Mesendoderm (in vitro differentiated cells): ENCODE data around the gene APBA2.

Experiments
- DNase-seq: peaks from one replicate; pipeline ENCODE4 v3.0.0; 2013
- H2AK5ac ChIP-seq: 2 replicates; pipeline ENCODE4 v1.6.1; 2013; ENCODE audit warnings: low read length, inconsistent platforms
- H2BK120ac ChIP-seq: 2 replicates; pipeline ENCODE4 v1.6.1; 2013; ENCODE audit warnings: low read depth, mild to moderate bottlenecking, low read length, moderate library complexity, mixed read lengths
- H2BK15ac ChIP-seq: replicated peaks from 2 replicates; pipeline ENCODE4 v1.6.1; 2013; ENCODE audit warnings: low read depth, mild to moderate bottlenecking, moderate library complexity
- H2BK5ac ChIP-seq: 2 replicates; pipeline ENCODE4 v1.6.1; 2013; ENCODE audit warnings: low read length, inconsistent platforms
- H3K18ac ChIP-seq: 2 replicates; pipeline ENCODE4 v1.6.1; 2013; ENCODE audit warnings: mild to moderate bottlenecking, low read length, mixed read lengths
- H3K23ac ChIP-seq: one replicate; pipeline ENCODE4 v1.6.1; 2013; ENCODE audit warnings: low read length
- H3K27ac ChIP-seq: 2 replicates; pipeline ENCODE4 v1.5.1; 2013; ENCODE audit warnings: low read depth, mild to moderate bottlenecking, inconsistent platforms, low read length, moderate library complexity
- H3K27me3 ChIP-seq: 2 replicates; pipeline ENCODE4 v1.6.1; 2013; ENCODE audit warnings: low read length, control low read depth, mild to moderate bottlenecking, inconsistent platforms; ENCODE audit not compliant: insufficient read depth, poor library complexity
- H3K36me3 ChIP-seq: 2 replicates; pipeline ENCODE4 v1.6.1; 2013; ENCODE audit warnings: low read length, inconsistent platforms; ENCODE audit not compliant: control insufficient read depth, insufficient read depth
- H3K4ac ChIP-seq: one replicate; pipeline ENCODE4 v1.6.1; 2013; ENCODE audit warnings: low read depth, mild to moderate bottlenecking, low read length, moderate library complexity
- H3K4me1 ChIP-seq: 2 replicates; pipeline ENCODE4 v1.6.1; 2013; ENCODE audit warnings: low read depth, low read length, inconsistent platforms; ENCODE audit not compliant: control insufficient read depth
- H3K4me2 ChIP-seq: 2 replicates; pipeline ENCODE4 v1.6.1; 2013; ENCODE audit warnings: low read length
- H3K4me3 ChIP-seq: 2 replicates; pipeline ENCODE4 v1.5.1; 2013; ENCODE audit warnings: mild to moderate bottlenecking, low read length
- H3K56ac ChIP-seq: one replicate; pipeline ENCODE4 v1.6.1; 2013; ENCODE audit warnings: low read length
- H3K79me1 ChIP-seq: 2 replicates; pipeline ENCODE4 v1.6.1; 2013; ENCODE audit warnings: low read length, inconsistent platforms
- H3K79me2 ChIP-seq: 2 replicates; pipeline ENCODE4 v1.6.1; 2013; ENCODE audit warnings: mild to moderate bottlenecking, low read length; ENCODE audit not compliant: control insufficient read depth, insufficient read depth
- H3K9ac ChIP-seq: 2 replicates; pipeline ENCODE4 v1.6.1; 2013; ENCODE audit warnings: low read length, inconsistent platforms
- H4K5ac ChIP-seq: one replicate; pipeline ENCODE4 v1.6.1; 2013; ENCODE audit warnings: low read length
- H4K8ac ChIP-seq: one replicate; pipeline ENCODE4 v1.6.1; 2013; ENCODE audit warnings: low read depth, mild to moderate bottlenecking, control low read depth, low read length, moderate library complexity
- WGBS: extraction: QIAGEN DNeasy Blood & Tissue Kit; methylation state at CpG from one replicate; pipeline ENCODE4 v1.1.7; 2013; ENCODE audit warnings: low lambda C conversion rate, missing lambda C conversion rate; ENCODE audit not compliant: insufficient coverage; ENCODE audit errors: extremely low coverage; 5-methylcytosine and 5-hydroxymethylcytosine counted together

APBA2 gene

GRCh38 chr15:28909958-28910500, 24.3 kb downstream of the APBA2 start:
- Histone ChIP-seq H2BK15ac (no peak overlapping the region), H2BK5ac (no peak overlapping the region), H3K18ac (no peak overlapping the region), H3K79me1 (no peaks in the 10 kb centered on the region), H3K4ac (no peak overlapping the region), H3K27me3 (no peaks in the 10 kb centered on the region), H4K5ac (no peak overlapping the region), H3K4me2 (no peak overlapping the region), H3K36me3 (no peaks in the 10 kb centered on the region), H2AK5ac (no peak overlapping the region), H3K4me1 (no peaks in the 10 kb centered on the region), H3K56ac (no peak overlapping the region), H3K23ac (no peak overlapping the region), H3K9ac (no peak overlapping the region), H4K8ac (no peak overlapping the region), H2BK120ac (no peak overlapping the region), H3K27ac (no peak overlapping the region), H3K79me2 (no peaks in the 10 kb centered on the region), H3K4me3 (no peak overlapping the region)
- DNase-seq, result no peak
- no CpG with 5 or more reads among the region's 7 CpGs for WGBS

DNA sequence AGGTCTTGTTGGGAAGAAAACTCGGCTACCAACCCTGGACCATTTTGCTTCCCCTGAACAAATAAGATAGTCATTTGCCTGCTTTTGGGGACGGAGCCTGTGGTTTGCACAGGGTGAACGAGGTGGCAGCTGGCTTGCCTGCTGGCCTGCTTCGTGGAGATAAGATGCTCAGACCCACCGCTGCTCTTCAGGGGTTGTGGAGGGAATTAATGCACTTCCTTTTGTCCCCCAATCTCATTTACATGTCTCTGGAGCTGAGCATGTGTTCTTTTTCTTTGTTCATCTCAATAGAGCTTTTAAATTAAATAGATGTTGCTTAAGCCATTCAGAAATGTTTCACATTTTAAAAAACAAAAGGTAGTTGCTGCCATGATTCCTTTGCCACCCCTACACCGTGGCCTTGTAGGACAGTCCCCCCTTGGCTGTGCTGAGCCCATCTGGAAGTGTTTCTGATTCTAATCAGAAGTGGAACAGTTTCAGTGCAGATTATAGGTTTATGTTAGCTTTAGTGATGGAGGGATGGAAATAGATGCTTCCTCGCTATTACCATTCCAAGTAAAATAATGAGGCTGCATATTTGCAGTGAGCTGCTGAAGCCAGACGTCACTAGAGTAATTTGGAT, 25.6 kb downstream of the APBA2 start:
- H2BK5ac ChIP-seq, result no peak overlapping the region
- H3K9ac ChIP-seq, result no peak overlapping the region
- peaks cover 2% of the 10 kb centered on the region for H3K79me1 ChIP-seq
- H2BK120ac ChIP-seq, result no peak overlapping the region
- H3K4me3 ChIP-seq, result no peak overlapping the region
- no peak for DNase-seq
- H4K8ac ChIP-seq, result no peak overlapping the region
- H3K79me2 ChIP-seq, result no peaks in the 10 kb centered on the region
- WGBS, result no CpG with 5 or more reads among the region's 8 CpGs
- no peak overlapping the region for H2AK5ac ChIP-seq
- no peak overlapping the region for H3K4ac ChIP-seq
- H3K56ac ChIP-seq, result no peak overlapping the region
- no peaks in the 10 kb centered on the region for H3K36me3 ChIP-seq
- H3K4me2 ChIP-seq, result no peak overlapping the region
- H4K5ac ChIP-seq, result no peak overlapping the region
- H3K23ac ChIP-seq, result no peak overlapping the region
- no peaks in the 10 kb centered on the region for H3K4me1 ChIP-seq
- H3K27me3 ChIP-seq, result no peaks in the 10 kb centered on the region
- H2BK15ac ChIP-seq, result no peak overlapping the region
- H3K18ac ChIP-seq, result no peak overlapping the region
- no peak overlapping the region for H3K27ac ChIP-seq

GRCh38 chr15:28912422-28912821, 26.6 kb downstream of the APBA2 start:
- no CpG with 5 or more reads among the region's 2 CpGs for WGBS
- no peaks in the 10 kb centered on the region for H3K4me1 ChIP-seq
- no peak overlapping the region for H3K27ac ChIP-seq

GRCh38 chr15:28913171-28913765, 27.5 kb downstream of the APBA2 start:
- Histone ChIP-seq H2BK15ac (no peak overlapping the region), H3K4me3 (no peak overlapping the region), H4K5ac (no peak overlapping the region), H3K56ac (no peak overlapping the region), H2BK120ac (no peak overlapping the region), H2BK5ac (no peak overlapping the region), H3K4me2 (no peak overlapping the region), H3K9ac (no peak overlapping the region), H3K36me3 (no peaks in the 10 kb centered on the region), H2AK5ac (no peak overlapping the region), H3K18ac (no peak overlapping the region), H4K8ac (no peak overlapping the region), H3K27me3 (no peaks in the 10 kb centered on the region), H3K4me1 (peaks cover 3% of the 10 kb centered on the region), H3K23ac (no peak overlapping the region), H3K79me1 (peaks cover 2% of the 10 kb centered on the region), H3K4ac (no peak overlapping the region), H3K79me2 (no peaks in the 10 kb centered on the region), H3K27ac (no peak overlapping the region)
- DNase-seq, result peak; percentile 32
- WGBS, result no CpG with 5 or more reads among the region's 9 CpGs

More at GRCh38 chr15:28912422-28912821, 26.6 kb downstream of the APBA2 start:
- Histone ChIP-seq H3K36me3 (no peaks in the 10 kb centered on the region), H2BK15ac (no peak overlapping the region), H2BK5ac (no peak overlapping the region), H3K4me3 (no peak overlapping the region), H4K5ac (no peak overlapping the region), H3K9ac (no peak overlapping the region), H4K8ac (no peak overlapping the region), H2BK120ac (no peak overlapping the region), H3K79me2 (no peaks in the 10 kb centered on the region), H3K18ac (no peak overlapping the region), H2AK5ac (no peak overlapping the region), H3K23ac (no peak overlapping the region), H3K79me1 (peaks cover 2% of the 10 kb centered on the region), H3K4me2 (no peak overlapping the region), H3K4ac (no peak overlapping the region), H3K56ac (no peak overlapping the region), H3K27me3 (no peaks in the 10 kb centered on the region)
- peak; percentile 39 for DNase-seq

DNA sequence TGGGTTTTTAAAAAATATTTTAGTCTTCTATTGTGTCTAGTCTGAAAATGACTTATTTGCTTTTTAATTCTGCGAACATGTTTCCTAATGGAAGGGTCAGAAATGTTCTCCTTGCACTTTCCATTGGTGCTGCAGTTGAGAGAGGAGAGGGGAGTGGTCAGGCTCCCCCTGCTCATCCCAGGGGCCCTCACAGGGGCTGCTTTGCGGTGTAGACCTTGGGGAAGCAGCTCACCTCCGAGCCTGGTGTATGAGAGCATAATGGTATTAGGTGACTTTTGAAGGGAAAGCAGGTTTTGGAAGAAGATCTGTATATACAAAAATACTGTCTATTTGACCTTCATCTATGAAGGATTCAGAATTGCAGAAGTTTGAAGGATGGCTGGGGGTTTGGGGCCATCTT, 28.3 kb downstream of the APBA2 start:
- Histone ChIP-seq H3K4me2 (no peak overlapping the region), H2BK5ac (no peak overlapping the region), H4K8ac (no peak overlapping the region), H3K56ac (no peak overlapping the region), H2AK5ac (no peak overlapping the region), H3K79me2 (no peaks in the 10 kb centered on the region), H3K9ac (no peak overlapping the region), H3K18ac (no peak overlapping the region), H3K36me3 (no peaks in the 10 kb centered on the region), H3K79me1 (peaks cover 2% of the 10 kb centered on the region), H4K5ac (no peak overlapping the region), H2BK120ac (no peak overlapping the region), H3K27ac (no peak overlapping the region), H3K4ac (no peak overlapping the region), H3K23ac (no peak overlapping the region), H3K27me3 (no peaks in the 10 kb centered on the region), H3K4me1 (peaks cover 3% of the 10 kb centered on the region), H2BK15ac (no peak overlapping the region), H3K4me3 (no peak overlapping the region)
- no CpG with 5 or more reads among the region's 3 CpGs for WGBS
- no peak for DNase-seq
